K562 (cell line): ENCODE data around the gene TBC1D17. TPM values are rescaled to one million over a fixed set of nuclear protein-coding genes. Genes with fewer than 3 reads are reported as not detected.

Experiments
- AFF4 ChIP-seq: sonication (generic); formaldehyde crosslinking; IDR thresholded peaks from 2 replicates; pipeline ENCODE4 v1.8.0; 2023; ENCODE audit warnings: mild to moderate bottlenecking, missing genetic modification reagents
- ATF4 ChIP-seq: fragments of 450-650 bp; formaldehyde crosslinking; IDR thresholded peaks from 2 replicates; pipeline ENCODE4 v1.4.0; 2022; ENCODE audit warnings: mild to moderate bottlenecking, moderate library complexity
- ELF1 ChIP-seq: fragments of 200-800 bp; sonication (Bioruptor generic); IDR thresholded peaks from 2 replicates; pipeline ENCODE4 v1.6.1; 2016; ENCODE audit warnings: missing genetic modification characterization, missing compliant biosample characterization
- FOS ChIP-seq: IDR thresholded peaks from 3 replicates; pipeline ENCODE4 v1.6.1; 2011; ENCODE audit not compliant: insufficient read length; ENCODE audit errors: extremely low read depth
- HNRNPH1 ChIP-seq: fragments of 200-400 bp; formaldehyde crosslinking; optimal IDR thresholded peaks from 2 replicates; pipeline ENCODE3; 2017; ENCODE audit warnings: low read depth, mild to moderate bottlenecking, low read length, moderate library complexity
- JUNB ChIP-seq: fragments of 450-650 bp; formaldehyde crosslinking; conservative IDR thresholded peaks from 2 replicates; pipeline ENCODE4 v1.4.0; 2020; ENCODE audit warnings: mild to moderate bottlenecking
- SMAD4 ChIP-seq: fragments of 250-450 bp; sonication (Bioruptor Pico); conservative IDR thresholded peaks from 2 replicates; pipeline ENCODE4 v1.8.0; 2021; ENCODE audit warnings: inconsistent platforms, mild to moderate bottlenecking, moderate library complexity
- SMARCA4 ChIP-seq: fragments of 450-650 bp; IDR thresholded peaks from 2 replicates; pipeline ENCODE4 v1.6.1; 2016
- SRSF9 ChIP-seq: fragments of 200-400 bp; formaldehyde crosslinking; IDR thresholded peaks from 2 replicates; pipeline ENCODE4 v1.6.1; 2017; ENCODE audit warnings: low read depth, low read length, borderline replicate concordance
- THAP12 ChIP-seq: fragments of 250-450 bp; sonication (Bioruptor Pico); IDR thresholded peaks from 2 replicates; pipeline ENCODE4 v1.9.0; 2021; ENCODE audit warnings: mild to moderate bottlenecking, inconsistent platforms
- TRIM25 ChIP-seq: fragments of 450-650 bp; IDR thresholded peaks from 2 replicates; pipeline ENCODE4 v1.7.0; 2016; ENCODE audit warnings: borderline replicate concordance
- ZBTB9 ChIP-seq: fragments of 450-650 bp; formaldehyde crosslinking; IDR thresholded peaks from 2 replicates; pipeline ENCODE4 v1.4.0; 2020; ENCODE audit warnings: mild to moderate bottlenecking, moderate library complexity
- ZC3H4 ChIP-seq: sonication (generic); formaldehyde crosslinking; IDR thresholded peaks from 2 replicates; pipeline ENCODE4 v1.9.0; 2021; ENCODE audit warnings: missing genetic modification reagents, borderline replicate concordance
- ZNF133 ChIP-seq: fragments of 250-450 bp; sonication (Bioruptor Pico); IDR thresholded peaks from 2 replicates; pipeline ENCODE4 v1.4.0; 2020; ENCODE audit warnings: mild to moderate bottlenecking
- ZNF324 ChIP-seq: fragments of 250-450 bp; sonication (Bioruptor Pico); IDR thresholded peaks from 2 replicates; pipeline ENCODE4 v1.4.0; 2020; ENCODE audit warnings: mild to moderate bottlenecking
- ZNF696 ChIP-seq: fragments of 250-450 bp; sonication (Bioruptor Pico); conservative IDR thresholded peaks from 2 replicates; pipeline ENCODE4 v1.4.0; 2020; ENCODE audit warnings: mild to moderate bottlenecking, moderate library complexity
- ZNF830 ChIP-seq: fragments of 250-450 bp; sonication (Bioruptor Pico); IDR thresholded peaks from 2 replicates; pipeline ENCODE4 v1.5.0; 2021; ENCODE audit warnings: mild to moderate bottlenecking
- ZSCAN29 ChIP-seq: fragments of 450-650 bp; IDR thresholded peaks from 2 replicates; pipeline ENCODE4 v1.6.1; 2017
- polyA plus RNA-seq, 8 experiments: library from polyadenylated mRNA; depleted of rRNA in 4 of 8; stranded (reverse) in 5 of 8; unstranded in 3 of 8; fragments of >200 nt; fragmentation: Nextera tagmentation in 2 of 8; fragmentation: Illumina TruSeq in 1 of 8; extraction: Ambion mirVana in 2 of 8; extraction: Trizol in 1 of 8; gene quantifications; 2 replicates each; pipeline versions ENCODE4 v1.2.1 to v1.2.3, GENCODE V29; 2011 to 2014; ENCODE audit warnings: inconsistent platforms in 1 of 8, missing spikeins in 1 of 8
- total RNA-seq, 7 experiments: library from RNA; depleted of rRNA in 6 of 7; stranded (reverse); fragments of >200 nt in 6 of 7; fragmentation: Illumina TruSeq in 2 of 7; extraction: Trizol in 2 of 7; gene quantifications; 2 replicates each; pipeline versions ENCODE4 v1.2.1 to v1.2.3, GENCODE V29; 2011 to 2021; ENCODE audit warnings: low replicate concordance in 1 of 7

Gene TBC1D17
- total and polyA plus RNA-seq, 9 of the 15 experiments (the other 6 are each of a cell fraction or from before 2014, with no cell fraction given), result 0.42 to 16.0 (median 3.8) TPM

GRCh38 chr19:49869484-49870308 lies 7.8 kb upstream of the TBC1D17 start (continued):
- TF ChIP-seq TRIM25 (no peak), ATF4 (CRISPR knock-in tag) (no peak), ELF1 (tag) (peak; percentile 83), JUNB (CRISPR knock-in tag) (no peak), ZC3H4 (CRISPR knock-in tag) (no peak), ZNF830 (CRISPR knock-in tag) (no peak), ZNF133 (CRISPR knock-in tag) (peak; percentile 62; the same call in 1 of the 2 replicates), ZNF696 (CRISPR knock-in tag) (no peak), SMARCA4 (no peak), ZSCAN29 (no peak), ZNF324 (CRISPR knock-in tag) (no peak), ZBTB9 (peak; percentile 71; the same call in 1 of the 2 replicates), AFF4 (no peak), SRSF9 (no peak), THAP12 (peak; percentile 54; the same call in 1 of the 2 replicates), HNRNPH1 (no peak), FOS (peak; percentile 92), SMAD4 (CRISPR knock-in tag) (no peak; the same call in 1 of the 2 replicates)
